GM12801 (cell line): ENCODE data around the gene NT5DC2.

Source experiments
- CTCF ChIP-seq: IDR thresholded peaks from one replicate; pipeline ENCODE4 v1.5.1; 2011; ENCODE audit warnings: control low read depth; ENCODE audit not compliant: insufficient read length; ENCODE audit errors: extremely low read depth

The NT5DC2 gene

DNA sequence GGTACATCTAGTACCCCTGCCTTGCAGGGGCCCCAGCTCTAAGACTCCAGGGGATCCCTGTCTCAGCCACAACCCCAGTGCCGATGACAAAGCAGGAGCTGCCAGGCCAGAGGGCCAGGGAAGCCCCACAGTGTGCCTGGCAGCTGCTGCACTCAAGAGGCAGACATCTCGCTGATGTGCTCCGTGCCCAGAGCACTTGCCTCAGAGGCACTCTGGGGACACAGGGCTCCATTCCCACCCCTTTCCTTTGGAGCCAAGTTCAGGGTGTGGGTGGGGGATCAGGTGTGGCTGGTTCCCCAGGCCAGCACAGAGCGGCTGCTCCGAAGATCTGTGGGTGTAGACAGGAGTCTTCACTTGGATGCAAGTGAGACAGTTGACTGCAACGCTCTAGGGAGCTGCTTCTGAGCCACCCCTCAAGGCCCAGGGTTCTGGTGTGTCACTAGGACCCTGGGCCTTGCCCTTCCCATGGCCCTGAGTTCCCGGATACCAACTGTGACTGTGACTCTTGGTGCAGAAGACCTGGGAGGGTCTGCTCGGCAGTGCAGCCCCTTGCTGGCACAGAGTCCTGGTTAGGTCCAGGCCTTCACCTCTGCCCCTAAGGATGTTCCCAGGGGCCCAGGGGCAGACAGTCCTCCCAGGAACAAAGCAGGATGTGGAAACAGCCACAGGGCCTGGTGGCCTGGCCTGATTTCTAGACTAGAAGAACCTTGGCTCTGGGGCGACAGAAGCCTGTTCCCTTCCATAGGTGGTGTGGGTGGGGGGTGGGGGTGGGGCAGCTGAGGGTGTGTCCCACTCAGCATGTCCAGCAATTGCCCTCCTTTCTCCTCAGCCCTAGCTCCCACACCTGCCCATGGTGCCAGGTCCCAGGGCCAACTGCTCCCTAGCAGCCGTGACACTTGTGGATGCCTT lies 2.5 kb downstream of the NT5DC2 start:
- no peak for TF ChIP-seq CTCF

DNA sequence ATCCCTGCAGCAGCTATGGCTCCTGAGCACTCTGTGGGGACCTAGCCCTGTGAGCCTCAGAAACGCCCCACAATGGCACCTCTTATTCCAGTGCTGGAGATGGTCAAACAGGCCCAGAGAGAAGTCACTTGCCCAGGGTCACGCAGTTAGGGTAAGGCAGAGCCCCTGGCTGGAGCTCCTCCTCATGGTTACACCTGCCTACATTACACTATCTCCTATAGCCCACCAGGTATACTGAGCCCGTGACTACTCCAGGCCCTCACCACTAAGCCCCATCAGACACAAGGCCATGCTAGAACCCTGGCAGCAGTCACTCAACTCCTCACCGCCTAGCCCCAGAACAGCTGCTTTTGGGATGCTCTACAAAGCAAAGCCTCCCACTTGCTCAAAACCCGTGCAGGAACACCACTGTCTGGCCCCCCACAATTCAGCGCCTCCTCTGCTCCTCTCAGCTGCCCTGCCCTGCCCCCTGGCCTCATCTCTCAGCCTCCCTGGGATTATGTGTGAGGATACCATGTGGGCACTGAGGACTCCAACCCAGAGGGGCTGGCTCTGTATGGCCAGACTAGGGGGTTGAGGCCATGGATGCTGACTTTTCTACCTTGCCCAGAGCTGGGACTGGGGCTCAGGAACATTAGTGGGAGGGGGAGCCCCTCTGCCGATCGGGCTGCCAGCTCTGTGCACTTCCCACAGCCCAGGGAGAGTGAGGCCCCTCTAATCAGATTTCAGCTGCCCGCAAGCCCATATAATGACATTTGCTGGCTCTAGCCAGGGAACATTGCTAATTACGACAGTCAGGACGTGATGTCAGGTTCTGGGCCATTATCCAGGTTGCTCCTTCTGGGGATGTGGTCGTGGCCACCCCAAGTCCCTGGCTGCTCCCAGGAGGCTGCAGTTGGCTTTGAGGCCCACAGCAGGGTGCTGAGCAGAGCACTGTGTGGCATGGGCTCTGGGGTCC lies 4.0 kb downstream of the NT5DC2 start:
- TF ChIP-seq CTCF = no peak

GRCh38 chr3:52528586-52529375 lies 4.9 kb downstream of the NT5DC2 start:
- no peak for TF ChIP-seq CTCF

DNA sequence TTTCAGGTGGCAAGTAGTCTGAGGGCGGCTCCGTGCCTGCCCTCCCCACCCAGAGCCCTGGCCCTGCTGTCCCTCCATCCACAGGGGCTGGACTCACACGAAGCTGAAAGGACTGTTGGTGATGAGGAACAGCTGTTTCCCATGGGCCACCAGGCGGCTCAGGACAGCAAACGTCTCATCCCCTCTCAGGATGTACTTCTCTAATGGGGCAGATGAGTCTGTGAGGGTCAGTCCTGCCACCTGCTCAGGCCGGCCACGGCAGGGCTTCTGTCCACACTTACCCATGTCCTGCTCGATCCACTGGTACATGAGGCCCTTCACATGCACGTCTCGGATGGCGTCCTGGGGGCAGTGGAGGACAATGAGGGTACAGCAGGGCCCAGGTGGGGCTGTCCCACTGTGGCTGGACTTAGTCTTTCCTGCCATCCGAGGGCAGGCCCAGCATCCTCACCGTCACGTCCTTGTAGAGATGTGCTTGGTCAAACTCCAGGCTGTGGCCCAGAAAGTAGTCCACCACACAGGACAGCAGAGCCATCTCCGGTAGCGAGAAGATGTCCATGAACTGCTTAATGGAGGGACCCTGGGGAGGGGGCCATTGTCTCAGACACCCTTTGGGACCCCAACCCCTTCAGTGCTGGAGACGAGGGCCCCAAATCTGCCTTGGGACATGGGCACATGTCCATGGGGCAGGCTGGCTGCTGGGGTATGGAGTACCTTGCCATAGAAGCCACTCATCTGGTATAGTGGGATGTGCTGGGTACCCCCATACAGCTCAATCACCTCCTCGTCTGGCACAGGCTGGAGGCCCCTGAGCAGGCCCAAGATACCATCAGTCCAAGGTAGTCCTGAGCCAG lies 5.7 kb downstream of the NT5DC2 start:
- no peak for TF ChIP-seq CTCF

- no peak for TF ChIP-seq CTCF
These were observed 6.5 kb downstream of the NT5DC2 start for GRCh38 chr3:52527039-52527731.
